GOT3 (cell line): ENCODE measurements around the gene CLRN3.

Experiments
- DNase-seq: peaks from one replicate; lab custom pipeline; 2025; ENCODE audit warnings: mixed read lengths; lab: John Stamatoyannopoulos, UW

CLRN3 gene

DNA sequence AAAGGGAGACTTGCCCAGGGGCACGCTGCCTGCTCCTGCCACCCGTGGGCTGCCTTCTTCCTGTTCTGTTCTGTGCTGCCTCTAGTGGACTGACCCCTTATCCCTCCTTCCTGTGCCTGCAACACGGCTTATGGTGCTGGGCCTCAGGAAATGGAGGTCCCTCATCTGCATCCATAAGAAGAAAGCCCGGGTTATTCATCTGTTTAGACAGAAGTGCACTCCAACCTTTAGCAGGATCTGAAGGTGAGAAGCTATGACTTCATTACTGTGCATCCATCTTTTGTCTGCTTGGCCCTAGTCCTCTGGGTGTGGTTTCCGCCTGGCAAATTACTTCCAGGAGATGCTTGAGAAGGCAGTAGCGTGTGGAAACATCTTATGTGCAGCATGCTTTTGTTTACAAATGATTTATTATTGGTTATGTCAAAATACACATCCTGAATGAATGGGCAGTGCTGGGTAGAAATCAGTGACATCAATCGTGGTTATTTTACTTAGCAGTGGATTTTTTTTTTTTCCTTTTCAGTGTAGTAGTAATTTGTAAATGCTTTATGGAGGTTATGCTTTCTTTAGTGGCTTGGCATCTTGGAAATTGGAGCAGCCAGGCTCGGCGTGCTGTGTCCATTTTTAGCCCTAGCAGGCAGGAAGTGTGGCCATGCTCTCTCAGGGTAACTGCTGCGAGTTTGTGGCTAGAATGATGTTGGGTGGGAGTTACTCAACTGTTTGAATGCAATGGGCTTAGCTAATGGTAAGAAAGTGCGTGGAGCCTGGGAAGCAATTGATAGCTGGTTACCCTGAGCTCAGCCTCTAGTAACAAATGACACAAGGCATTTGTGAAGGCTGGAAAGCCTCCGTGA is 26.9 kb upstream of the CLRN3 start:
- no peak for DNase-seq

DNA sequence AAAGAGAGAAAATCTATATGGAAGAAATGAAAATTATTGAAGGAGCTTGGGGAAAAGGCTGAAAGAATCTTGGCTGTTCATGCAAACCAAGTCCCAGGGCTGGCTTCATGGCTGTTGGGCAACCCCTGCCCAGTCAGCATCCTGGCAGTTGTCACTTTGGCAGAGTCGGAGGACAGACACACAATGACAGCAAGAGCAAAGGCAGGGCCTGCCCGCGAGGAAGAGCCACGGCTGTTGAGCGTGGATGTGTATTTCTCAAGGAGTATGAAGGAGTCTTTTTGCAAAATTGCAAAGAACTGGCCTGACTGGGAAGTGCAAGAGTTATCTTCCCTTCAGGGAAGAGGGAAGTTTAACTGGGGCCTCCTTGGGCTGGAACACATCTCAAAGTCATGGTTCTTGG is 25.8 kb upstream of the CLRN3 start:
- DNase-seq, result no peak

DNA sequence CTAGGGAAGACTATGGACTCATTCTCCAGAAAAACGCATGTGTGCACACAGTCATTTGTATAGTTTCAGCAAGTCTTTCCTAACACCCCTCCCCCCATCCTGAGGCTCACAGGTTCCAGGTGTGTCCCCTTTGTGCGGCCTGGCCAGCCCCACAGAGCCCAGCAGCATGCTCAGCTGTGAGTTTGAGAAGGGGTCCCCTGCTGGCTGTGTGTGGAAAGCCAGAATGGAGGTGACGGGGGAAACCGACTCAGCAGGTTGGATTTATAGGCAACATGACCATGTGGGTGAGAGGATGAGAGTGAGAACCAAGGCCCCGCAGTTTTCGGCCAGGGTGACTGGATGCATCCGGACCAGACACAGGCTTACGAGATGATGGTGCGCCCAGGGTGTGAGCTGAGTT is 24.1 kb upstream of the CLRN3 start:
- no peak for DNase-seq

- DNase-seq, result no peak
These were observed 22.6 kb upstream of the CLRN3 start for GRCh38 chr10:127915324-127915723.

DNA sequence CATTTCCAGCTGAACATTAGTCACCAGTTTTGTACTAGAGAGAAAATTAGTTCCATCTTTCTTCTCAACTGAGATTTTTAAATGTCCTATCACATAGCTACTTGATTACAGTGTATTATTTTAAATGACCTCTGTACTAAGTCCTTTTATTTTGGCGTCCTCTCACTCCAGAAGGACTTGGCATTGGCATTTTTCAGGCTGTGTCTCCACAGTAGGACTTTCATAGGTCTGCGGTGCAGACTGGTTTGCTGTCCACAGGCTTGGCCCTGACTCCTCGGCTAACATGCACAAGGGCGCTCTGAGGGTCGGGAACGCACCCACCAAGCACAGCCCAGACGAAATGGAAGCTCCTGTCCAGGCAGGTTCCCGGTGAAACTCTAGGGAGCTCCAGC is 20.6 kb upstream of the CLRN3 start:
- DNase-seq, result no peak

GRCh38 chr10:127912607-127913367 is 20.0 kb upstream of the CLRN3 start:
- no peak for DNase-seq

DNA sequence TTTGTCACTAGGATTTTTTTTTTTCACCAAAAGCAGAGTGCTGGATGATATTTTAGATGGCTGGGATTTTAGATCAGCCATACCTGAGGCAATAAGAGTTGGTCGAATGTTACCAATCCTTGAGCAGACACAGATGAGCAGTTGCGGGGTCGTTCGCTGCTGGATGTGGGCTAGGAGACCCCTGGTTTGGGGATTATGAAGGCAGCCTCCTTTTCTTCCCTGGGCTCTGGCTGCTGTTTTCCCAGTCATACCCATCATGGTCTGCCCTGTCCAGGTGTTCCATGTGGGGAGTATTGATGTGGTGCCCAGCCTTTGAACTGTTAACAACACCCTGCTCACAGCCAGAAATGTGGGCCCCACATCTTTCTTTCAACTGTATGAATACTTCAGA is 19.1 kb upstream of the CLRN3 start:
- DNase-seq, result no peak

GRCh38 chr10:127911218-127911866 is 18.6 kb upstream of the CLRN3 start:
- no peak for DNase-seq

GRCh38 chr10:127910464-127910770 is 17.7 kb upstream of the CLRN3 start:
- DNase-seq, result no peak

DNA sequence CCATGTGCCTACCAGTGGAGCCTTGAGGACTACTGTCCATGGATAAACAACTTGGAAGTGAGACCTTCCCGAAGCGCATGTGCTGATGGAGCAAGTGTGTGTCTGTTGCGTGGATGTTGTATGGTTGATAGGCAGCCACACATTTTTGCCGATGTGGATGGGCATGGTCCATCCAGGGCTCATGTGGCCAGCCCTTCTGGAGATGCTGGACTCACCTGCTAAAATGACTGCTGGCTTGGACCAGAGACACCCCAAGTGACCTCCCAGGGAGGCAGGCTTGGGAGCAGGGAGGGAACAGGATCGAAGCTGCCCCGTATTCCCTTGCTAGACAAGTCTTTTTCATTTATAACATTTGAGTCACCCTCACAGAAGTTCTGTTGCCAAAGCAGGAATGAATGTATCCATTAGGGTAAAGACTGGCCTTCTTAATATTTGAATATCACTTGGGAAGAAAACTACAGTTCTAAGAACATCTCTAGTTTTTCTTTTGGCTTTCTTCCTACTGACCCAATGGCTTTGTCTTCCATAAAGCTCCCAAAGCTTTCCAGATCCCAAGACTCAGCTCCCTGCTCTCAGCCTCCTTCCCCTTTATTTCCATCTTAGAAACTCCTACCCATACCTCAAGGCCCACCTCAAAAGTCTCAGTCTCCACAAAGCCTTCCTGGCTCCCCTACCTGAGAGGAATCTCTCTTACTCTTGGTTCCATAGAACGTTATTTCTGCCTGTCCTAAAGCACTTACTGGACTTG is 17.1 kb upstream of the CLRN3 start:
- no peak for DNase-seq

DNA sequence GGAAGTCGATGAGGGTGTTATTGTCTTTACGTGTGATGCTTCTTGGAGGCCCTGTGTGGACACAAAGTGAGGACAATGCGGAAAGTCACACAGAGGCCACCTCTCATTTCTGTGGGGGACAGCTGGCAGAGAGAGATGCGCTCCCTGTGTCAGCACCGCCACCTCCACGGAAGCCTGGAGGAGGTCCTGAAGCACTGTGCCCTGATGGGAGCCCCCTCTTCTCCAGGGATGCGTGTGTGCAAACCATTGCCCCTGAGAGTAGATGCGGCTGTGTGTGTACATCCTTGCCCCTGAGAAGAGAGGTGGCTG is 16.2 kb upstream of the CLRN3 start:
- DNase-seq, result no peak

DNA sequence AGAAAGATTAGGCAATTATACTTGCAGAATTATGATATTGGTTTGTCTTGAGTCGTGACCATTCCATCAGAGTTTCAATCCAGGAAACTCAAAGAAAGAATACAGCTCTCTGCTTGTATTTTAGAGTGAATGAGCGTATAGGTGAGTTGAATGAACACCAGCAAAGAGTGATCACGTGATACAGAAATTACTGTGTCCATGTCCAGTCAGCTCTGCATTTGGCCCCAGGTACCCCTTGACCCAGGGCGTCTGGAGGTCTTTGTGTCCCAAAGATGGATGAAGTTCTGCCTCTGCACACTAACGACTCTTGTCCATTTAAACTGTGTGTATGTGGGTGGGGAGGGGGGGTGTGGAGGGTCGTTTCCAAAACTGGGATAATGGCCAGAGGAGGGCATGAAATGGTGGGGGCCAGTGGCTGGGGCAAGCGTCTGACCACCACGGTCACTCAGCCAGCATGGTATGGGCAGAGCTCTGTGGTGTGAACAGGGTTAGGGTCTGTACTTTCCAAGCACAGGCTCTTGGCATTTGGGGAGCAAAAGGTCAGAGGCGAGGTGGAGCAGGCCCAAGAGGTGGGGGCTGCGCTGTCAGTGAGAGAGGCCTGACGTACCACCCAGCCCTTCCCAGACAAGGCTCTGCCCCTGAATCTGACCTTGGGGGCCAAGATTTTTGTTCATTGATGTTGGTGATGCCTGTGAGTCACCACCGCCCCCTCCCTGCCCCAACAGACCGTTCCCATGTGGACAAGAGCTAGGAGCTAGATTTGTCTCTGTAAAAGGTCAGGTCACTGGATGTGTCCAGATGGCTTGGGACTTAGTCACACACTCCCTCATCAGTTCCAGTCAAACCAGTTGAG is 15.6 kb upstream of the CLRN3 start:
- DNase-seq, result no peak

DNA sequence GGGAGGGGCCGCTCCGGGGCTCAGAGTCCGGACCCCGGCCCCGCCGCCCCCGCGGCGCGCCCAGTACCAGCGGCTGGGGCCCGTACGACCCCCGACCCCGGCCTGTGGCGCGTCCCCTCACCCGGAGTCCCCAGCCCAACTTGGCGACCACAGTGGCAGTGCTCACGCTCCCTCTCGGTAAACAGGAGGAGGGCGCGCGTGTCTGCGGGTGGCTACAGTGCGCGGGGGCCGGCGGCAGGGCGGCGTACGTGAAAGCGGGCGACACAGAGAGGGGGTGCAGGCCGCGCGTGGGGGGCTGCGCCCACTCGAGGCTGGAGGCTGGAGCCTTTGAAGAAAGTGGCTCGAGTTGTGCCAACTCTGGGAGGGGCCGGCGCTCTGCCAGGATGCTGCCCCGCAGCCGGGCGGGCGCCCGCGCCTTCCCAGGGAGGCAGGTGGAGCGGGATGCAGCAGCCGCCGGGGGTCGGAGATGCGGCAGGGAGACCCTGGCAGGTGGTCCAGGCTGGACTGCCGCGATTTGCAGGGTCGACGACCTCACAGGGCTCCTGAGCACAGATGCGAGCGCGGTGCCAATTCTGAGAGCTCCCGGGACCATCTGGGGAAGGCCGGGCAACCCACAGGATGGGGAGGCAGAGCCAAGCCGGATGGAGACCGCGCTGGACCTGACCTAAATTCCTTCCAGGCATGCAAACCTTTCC is 14.8 kb upstream of the CLRN3 start:
- no peak for DNase-seq

GRCh38 chr10:127906548-127907377 is 14.0 kb upstream of the CLRN3 start, which contains the start of gene PTPRE:
Gene PTPRE (plus strand): TSS chr10:127907103. CDS start chr10:128040882, 133,779 bp downstream.
- peak; percentile 47 for DNase-seq

DNA sequence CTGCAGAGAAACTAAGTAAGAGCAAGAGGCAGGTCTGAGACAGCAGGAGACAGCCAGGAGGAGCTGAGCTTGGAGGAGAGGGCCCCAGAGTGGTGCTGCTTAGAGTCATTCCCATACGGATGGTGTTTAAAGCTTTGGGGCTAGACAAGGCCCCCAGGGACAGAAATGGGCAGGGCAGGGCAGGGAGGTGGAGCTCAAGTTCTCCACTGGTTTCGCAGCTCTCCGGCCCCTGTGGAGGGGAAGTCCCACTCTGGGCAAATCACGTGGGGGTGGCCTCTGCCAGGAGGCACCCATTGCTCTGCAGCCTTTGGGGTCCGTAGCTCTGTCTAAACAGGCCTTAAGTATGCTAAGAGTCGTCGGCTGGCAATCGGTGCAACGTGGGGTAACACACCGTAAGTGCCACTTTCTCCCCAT is 13.1 kb upstream of the CLRN3 start:
- no peak for DNase-seq

GRCh38 chr10:127905001-127905847 is 12.5 kb upstream of the CLRN3 start:
- no peak for DNase-seq

DNA sequence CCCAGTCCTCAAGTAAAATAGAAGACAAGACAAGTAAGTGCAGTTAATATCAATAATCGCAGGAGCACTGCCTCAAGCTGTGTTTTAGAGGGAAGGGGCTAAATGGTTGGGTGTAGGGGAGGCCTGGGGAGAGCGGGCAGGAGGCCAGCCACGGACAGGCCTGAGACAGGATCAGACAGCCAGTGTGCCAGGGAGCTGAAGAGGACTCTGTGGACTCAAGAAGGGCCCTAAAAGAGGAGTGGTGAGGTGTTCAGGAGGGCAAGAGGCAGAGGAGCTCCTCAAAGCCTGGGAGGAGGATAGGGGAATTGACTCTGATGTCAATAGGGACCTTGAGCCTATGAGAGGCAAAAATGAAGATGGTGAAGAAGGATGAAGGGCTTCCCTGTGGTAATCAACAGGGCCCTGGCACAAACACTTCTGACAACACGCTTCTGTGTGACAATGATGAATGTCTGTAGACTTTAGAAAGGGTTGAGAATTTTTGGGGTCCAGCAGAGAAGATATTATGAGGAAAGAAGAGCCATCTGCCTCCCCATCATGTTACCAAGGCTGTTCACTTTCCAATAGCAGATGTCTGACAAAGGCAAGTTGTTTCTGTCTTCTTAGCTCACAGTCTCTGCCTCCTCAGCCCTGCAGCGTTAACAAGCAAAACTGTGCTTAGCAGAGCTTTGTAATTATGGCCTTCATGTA is 11.7 kb upstream of the CLRN3 start:
- DNase-seq, result no peak

- no peak for DNase-seq
These were observed 11.0 kb upstream of the CLRN3 start for GRCh38 chr10:127903789-127904188.
